Measurements from ENCODE around the gene PSAP.

The PSAP gene

GRCh38 chr10:71824333-71824732, 26.7 kb downstream of the PSAP start:
- DNase-seq = no peak

GRCh38 chr10:71823356-71823755, 27.7 kb downstream of the PSAP start:
- no peak for DNase-seq

GRCh38 chr10:71821909-71822763, 28.9 kb downstream of the PSAP start:
- no peak for DNase-seq

DNA sequence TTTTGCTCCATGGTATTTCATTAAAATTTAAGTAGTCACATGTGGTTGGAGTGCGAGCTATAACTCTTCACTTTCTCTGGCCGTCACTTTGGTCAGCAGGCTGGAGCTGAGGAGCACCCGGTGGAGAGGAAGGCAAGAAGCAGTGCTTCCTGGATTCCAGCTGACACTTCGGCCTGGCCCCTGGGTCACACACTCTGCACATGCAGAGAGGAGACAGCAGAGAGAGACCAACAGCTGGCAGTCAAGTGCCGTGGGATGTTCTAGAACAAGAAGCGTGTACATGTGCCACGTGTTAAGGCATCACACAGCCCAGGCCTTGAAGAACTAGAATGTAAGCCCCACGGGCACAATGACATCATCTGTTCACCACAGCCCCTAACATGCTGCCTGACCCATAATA, 30.1 kb downstream of the PSAP start:
- DNase-seq = no peak

GRCh38 chr10:71819985-71820384, 31.1 kb downstream of the PSAP start:
- no peak for DNase-seq

DNA sequence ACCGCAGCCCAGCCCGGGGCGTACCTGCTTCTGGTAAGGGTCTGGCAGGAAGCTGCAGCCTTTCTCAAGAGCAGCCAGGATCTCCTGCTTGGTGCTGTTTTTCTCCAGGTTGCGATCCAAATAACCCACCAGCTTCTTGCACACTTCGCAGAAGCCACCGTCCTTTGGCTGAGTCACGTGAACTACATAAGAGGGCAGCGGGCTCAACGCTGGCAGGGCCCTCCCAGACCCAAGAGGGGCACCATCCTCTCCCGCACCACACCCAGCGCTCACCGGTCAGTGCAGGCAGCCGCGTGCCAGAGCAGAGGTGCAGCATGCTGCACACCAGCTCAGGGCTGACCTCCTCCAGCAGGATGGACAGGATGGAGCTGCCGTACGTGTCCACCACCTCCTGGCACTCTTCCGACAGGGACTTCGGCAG, 31.6 kb downstream of the PSAP start:
- DNase-seq = no peak

DNA sequence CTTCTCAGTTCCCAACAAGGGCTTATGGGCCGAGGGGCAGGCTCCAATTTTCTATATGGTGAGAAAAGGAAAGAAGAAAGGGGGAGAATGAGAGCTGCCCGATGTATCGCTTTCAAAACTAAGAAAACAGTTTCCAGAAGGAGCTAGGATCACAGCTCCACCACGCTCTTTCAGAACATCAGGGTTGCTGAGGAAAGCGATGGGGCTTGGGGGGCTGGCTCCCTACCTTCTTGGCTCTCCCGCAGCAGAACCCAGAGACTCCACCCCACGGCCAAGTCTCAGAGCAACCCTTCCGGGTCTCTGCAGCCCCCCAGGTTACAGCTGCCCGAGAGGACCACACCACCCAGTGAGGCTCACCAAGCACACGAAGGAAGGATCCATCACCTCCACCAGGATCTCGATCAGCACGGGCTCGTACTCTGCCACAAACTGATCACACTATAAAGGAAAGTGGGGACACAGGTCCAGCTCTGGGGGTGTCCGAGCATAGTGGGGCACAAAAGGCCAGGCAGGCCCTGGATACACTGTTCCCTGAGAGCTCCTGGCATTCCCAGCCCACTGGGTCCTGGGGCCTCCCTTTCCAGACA, 32.3 kb downstream of the PSAP start:
- DNase-seq = no peak

DNA sequence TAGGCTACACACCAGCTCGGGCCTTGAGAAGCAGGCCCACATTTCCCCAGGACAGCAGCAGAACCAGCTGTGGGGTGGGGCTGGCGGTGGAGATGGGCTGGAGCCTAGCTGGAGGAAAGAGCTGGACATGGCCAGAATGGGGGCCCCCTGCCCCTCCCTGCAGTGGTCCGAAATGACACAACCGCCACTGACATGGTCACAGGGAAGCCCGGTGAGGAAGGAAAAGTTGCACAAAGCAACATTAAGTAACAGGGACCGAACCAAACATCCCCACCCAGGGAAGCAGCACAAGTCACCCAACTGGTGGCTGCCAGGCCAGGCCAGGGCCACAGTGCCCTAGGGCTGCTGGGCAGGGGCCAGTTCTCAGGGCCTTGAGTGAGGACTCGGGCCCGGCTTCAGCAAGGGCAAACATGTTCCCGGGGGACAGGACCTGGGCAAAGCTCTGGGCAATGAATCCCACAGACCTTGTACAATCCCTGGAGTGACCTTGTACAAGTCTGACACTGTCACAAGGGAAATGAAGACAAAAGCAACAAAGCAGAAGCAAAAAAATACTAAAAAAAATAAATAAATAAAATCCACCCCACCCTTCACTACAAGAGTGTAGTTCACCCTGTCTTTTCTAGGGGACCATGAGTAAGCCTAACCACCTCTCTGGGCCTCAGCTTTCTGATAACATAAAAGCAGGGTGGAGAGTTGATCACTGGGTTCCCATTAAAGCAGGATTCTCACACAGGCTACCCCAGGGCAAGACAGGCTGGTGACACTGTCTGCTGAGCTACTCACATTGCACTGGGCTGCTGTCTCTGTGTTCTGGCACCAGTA, 33.0 kb downstream of the PSAP start:
- DNase-seq = no peak

DNA sequence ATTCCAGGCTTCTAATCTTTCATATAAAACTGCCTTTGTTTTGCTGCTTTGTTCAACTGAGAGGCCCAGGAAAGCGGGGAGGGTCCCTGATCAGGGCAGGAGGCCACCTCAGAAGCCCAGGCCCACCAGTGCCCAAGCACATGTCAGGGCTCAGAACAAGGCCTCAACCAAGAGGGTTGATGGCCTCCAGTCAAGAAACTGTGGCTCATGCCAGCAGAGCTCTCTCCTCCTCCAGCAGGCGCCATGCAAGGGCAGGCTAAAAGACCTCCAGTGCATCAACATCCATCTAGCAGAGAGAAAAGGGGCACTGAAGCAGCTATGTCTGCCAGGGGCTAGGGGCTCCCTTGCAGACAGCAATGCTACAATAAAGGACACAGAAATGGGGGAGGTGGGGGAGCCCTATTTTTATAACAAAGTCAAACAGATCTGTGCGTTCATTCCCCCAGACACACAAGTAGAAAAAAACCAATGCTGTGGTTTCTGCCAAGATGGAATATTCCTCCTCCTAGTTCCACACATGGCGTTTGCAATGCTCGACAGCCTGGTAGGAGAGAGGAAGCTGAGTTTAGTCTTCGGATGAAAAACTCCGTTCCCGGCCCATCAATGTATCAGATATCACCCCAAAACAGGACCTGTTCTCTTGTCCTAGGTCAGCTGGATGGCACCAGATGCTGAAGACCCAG, 34.0 kb downstream of the PSAP start:
- DNase-seq = no peak

DNA sequence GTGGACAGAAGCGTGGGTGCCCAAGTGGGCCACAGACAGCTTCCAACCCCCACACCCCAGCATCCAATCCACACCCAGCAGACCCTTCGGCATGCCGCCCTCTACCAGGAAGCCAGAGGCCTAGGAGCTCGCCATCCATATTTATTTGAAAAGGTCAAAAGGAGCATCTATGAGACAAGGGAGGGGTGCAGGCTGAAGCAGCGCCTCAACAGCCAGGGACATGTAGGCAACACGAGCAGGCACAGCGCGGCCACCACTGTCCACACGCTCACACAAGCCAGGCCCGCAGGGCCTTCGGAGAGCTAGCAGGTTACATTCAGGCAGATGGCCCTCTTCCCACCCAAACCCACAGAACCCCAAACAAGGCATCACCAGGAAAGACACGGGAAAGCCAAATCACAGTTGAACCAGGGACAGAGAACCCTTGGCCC, 34.6 kb downstream of the PSAP start:
- DNase-seq = no peak

DNA sequence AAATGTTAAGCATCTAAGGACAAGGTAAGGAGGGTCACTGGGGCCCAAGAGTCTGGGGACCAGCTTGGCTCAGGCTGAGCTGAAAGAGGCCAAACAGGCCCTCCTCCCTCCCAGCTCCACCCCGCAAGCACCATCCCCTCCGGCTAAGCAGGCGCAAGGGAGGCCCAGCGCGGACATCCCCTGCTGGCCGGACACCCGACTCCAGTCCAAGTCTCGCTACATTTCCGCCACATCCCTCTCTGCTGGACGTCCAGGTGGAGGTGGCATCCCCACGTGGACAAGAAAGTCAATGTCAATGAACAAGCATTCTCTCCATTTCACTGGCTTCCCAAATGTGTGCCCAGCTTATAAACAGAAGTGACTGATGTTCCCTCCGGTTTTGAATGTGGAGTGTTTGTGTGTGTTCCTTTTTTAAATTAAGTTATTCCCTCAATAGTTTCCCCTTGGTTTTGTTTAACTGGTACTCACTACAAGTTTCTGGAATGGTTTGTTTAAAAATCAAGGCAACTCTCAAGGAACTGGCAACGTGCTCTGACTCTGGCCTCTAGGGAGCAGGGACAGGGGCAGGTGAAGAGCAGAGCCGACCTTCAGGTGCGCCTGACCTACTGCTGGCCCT, 35.4 kb downstream of the PSAP start:
- no peak for DNase-seq

DNA sequence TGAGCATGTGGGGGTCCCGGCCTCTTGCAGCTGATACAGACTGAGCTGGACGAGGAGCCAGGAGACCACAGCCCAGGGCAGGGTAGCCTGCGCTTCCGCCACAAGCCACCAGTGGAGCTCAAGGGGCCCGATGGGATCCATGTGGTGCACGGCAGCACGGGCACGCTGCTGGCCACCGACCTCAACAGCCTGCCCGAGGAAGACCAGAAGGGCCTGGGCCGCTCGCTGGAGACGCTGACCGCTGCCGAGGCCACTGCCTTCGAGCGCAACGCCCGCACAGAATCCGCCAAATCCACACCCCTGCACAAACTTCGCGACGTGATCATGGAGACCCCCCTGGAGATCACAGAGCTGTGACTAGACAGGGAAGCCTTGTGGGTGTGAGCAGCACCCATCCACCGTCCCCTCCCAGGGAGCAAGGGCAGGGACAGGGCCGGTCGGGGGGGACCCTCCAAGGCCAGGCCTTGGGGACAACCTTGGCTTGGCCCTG, 36.1 kb downstream of the PSAP start:
- no peak for DNase-seq

- no peak for DNase-seq
These were observed 38.0 kb downstream of the PSAP start for GRCh38 chr10:71812913-71813590.

DNA sequence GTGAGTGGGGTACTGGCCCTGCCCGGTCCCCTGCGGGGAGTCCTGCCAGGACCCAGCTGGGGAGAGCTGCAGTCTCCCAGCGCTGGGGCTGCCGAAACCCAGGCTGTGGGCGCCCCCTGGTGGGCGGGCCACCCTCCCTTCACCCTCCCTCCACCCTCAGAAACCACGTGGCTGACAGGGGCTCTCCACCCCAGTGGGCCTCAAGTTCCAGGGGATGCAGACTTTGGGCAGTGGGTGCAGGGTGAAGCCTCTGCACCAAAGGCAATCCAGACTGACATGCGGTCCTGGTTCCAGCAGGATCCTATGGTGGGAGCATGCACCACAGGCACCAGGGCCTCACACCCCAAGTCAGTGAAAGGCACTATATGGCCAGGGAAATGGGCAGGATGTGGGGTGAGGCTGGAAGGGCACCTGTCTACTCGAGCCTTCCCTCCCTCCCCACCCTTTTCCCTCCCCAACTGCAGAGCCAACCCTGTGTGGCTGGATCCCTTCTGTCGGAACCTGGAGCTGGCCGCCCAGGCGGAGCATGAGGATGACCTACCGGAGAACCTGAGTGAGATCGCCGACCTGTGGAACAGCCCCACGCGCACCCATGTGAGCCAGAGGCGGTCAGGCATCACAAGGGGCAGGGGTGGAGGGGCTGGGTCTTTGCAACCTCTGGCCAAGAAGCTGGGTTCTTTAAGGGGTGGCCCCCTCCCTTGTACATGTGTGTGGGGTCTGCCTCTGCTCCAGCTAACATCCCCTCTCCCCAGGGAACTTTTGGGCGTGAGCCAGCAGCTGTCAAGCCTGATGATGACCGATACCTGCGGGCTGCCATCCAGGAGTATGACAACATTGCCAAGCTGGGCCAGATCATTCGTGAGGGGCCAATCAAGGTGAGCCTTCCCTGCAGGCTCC, 38.8 kb downstream of the PSAP start:
- DNase-seq = peak; percentile 66

DNA sequence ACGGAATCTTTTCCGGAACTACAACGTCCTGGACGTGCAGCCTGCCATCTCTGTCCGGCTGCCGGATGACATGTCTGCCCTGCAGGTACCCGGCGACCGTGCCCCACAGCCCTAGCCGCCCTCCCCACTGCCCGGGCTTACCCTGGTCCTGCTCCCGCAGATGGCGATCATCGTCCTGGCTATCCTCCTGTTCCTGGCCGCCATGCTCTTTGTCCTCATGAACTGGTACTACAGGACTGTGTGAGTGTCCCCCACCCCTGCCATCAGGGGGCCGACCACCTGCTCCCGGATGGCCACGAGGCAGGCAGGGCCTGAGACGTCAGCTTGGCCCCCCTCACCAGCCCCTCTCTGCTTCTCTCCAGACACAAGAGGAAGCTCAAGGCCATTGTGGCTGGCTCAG, 39.7 kb downstream of the PSAP start:
- no peak for DNase-seq

DNA sequence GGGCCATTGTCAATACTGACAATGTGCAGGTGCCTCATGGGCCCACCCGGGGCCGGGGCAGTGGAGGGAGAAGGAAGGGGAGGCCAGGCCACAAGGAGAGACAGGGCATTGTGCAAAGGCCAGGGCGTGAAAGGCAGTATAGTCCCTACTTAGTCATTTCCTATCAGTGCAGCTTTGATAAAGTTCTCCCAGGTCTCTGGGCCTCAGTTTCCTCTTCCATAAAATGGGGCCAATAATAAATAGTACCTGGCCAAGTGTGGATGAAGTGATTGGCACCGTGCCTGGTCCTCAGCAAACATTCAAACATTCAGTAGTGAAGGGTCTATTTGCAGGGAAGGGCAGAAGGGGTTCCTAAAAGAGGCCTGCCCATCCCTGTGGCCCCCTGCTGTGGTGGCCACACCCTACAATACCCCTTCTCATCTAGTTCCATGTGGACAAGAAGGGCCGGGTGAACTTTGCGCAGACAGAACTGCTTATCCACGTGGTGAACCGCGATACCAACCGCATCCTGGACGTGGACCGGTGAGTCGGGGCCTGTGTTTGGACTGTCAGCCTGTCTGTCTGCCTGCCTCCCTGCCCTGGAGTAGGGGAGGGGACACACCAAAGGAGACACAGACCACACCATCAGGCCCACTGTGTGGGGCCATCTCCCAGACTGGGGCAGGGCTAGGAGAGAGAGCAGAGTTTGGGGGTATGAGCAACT, 40.9 kb downstream of the PSAP start:
- no peak for DNase-seq

- no peak for DNase-seq
These were observed 41.4 kb downstream of the PSAP start for GRCh38 chr10:71809628-71810027.

- DNase-seq = no peak
These were observed 43.2 kb downstream of the PSAP start for GRCh38 chr10:71807557-71808510.

Measured in NCI-H2171 treated with DMSO at 0.1 percent for 48 hours (cell line).